ENCODE data around the gene TFB2M. TPM values are rescaled to one million over a fixed set of nuclear protein-coding genes. Genes with fewer than 3 reads are reported as not detected.

The TFB2M gene
- total RNA-seq, 1 experiment from 2014 or later, result 23.5 TPM

DNA sequence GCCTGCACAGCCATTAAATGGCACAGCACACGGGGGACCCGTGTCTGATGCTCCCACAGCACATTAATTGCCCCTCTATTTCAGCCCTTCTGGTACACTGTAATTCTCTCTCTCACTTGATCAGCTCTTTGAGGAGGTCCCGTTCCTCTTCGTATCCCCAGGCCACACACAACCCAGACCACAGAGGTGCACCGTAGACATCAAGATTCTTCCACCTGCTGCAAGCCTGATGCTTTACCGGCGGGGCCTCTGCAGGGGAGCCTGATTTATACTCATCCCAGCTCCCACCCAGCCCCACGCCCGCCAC, 59.7 kb downstream of the TFB2M start:
- H3K9me3 ChIP-seq (replicated peaks), result no peaks in the 10 kb centered on the region
- H3K27me3 ChIP-seq, result no peaks in the 10 kb centered on the region
- no peak overlapping the region for H3K27ac ChIP-seq
- no peaks in the 10 kb centered on the region for H3K4me1 ChIP-seq
- DNase-seq, result no peak
- peak overlapping the region; percentile 81 for H3K4me3 ChIP-seq
- H3K36me3 ChIP-seq, result no peaks in the 10 kb centered on the region

DNA sequence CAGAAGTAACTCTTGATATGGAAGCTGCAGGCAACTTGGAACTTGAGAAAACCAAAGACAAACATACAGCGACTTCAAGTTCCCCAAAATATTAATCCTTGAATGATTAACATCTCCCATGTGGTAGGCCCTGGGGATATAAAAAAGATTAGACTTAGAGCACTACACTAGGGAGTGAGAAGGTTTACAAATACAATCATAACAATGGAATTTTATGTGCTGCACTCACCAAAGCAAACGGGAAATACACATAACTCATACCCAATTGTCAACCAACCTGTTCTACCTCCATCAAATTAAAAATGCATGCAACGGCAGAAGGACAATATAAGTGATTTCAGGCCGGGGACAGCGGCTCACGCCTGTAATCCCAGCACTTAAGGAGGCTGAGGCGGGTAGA, 62.7 kb downstream of the TFB2M start:
- Histone ChIP-seq H3K4me3 (no peak overlapping the region), H3K36me3 (no peaks in the 10 kb centered on the region), H3K27me3 (no peaks in the 10 kb centered on the region), H3K9me3 (replicated peaks) (no peaks in the 10 kb centered on the region), H3K4me1 (no peaks in the 10 kb centered on the region), H3K27ac (no peak overlapping the region)
- no peak for DNase-seq

DNA sequence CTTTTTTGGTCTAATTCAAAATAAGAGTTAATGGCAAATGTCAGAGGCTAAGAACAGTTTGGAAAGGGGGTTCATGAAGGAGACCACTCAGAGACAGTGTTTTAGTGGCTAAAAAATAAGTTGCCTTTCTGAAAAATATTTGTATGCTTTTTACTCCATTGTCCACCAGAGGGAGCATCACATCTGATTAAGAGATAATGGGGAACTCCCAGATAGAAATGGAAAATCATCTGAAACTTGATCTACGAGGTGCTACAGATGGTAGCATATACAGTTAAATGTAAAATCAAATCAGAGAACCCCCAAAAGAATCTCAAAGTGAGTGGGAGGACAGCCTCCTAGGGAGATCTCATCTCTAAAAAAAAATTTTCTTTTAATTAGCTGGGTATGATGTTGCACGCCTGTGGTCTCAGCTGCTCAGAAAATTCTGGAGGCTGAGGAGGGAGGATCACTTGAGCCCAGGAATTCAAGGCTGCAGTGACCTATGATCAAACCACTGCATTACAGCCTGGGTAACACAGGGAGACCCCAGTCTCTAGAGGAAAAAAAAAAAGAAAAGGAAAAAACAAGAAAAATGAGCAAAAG, 68.6 kb downstream of the TFB2M start:
- Histone ChIP-seq H3K4me1 (no peaks in the 10 kb centered on the region), H3K27ac (no peak overlapping the region), H3K9me3 (replicated peaks) (no peaks in the 10 kb centered on the region), H3K36me3 (no peaks in the 10 kb centered on the region), H3K27me3 (no peaks in the 10 kb centered on the region), H3K4me3 (no peak overlapping the region)
- DNase-seq, result peak in 1 of 2 experiments; percentile 80

DNA sequence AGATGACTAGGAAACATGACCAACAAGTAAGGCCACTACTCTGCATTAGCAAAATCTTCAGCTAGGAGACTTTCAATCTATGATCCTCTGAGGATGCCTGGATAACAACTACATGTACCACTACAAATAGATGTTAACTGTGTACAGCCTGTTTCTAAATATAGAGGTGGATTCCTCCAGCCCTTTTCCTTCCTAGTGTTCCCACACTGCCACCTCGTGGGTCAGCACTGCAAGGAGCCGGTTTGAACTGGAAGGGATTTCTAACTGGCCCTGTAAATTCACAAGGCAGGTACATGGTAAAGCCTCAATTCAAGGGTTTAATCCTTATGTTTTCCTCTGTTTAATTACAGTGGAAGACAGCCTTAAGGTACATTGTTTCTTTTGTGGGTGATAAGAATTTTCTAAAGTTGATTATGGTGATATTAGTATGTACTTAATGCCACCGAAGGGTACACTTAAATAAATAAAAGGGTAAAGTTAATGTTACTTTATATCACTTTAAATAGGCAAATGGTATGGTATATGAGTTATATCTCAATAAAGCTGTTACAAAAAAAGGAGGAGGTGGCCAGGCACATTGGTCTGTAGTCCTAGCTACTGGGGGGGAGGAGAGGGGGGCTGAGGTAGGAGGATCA, 73.3 kb downstream of the TFB2M start:
- no peaks in the 10 kb centered on the region for H3K27me3 ChIP-seq
- no peaks in the 10 kb centered on the region for H3K4me1 ChIP-seq
- DNase-seq, result peak; percentile 60 to 76
- H3K4me3 ChIP-seq, result no peak overlapping the region
- no peaks in the 10 kb centered on the region for H3K36me3 ChIP-seq
- no peak overlapping the region for H3K27ac ChIP-seq
- H3K9me3 ChIP-seq (replicated peaks), result no peaks in the 10 kb centered on the region

DNA sequence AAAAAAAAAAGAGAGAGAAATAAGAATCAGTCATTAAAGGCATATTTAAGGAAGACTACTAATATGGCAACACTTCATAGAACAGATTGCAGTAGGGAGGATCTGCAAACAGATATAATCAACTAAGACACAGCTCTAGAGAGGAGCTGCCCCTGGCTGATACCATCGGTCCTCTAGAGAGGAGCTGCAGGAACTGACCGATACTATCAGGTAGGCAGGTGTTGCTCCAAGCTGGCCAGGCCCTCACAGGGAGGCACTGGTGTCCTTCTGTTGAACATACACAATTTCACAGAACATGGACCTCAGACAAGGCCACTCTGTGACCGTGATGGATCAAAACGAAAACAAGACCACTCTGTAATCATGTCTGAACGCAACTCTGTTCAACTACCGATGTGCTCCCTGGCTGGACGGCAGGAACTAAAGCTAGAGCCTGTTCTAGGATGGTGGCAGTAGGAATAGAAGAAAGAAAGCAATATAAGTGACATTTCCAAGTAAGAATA, 74.5 kb downstream of the TFB2M start:
- no peak for DNase-seq
- Histone ChIP-seq H3K27me3 (no peaks in the 10 kb centered on the region), H3K27ac (no peak overlapping the region)

More for the DNA sequence above, 74.5 kb downstream of the TFB2M start:
- Histone ChIP-seq H3K4me1 (no peaks in the 10 kb centered on the region), H3K36me3 (no peaks in the 10 kb centered on the region), H3K4me3 (no peak overlapping the region), H3K9me3 (replicated peaks) (no peaks in the 10 kb centered on the region)

Other genes starting within 250 kb of the TFB2M start
- 18.1 and 18.4 TPM in 2 replicates for gene SMYD3, start 59.0 kb downstream of the TFB2M start, total RNA-seq (2014; rRNA removed; shearing (Covaris generic))
- gene CNST, start 195 bp upstream of the TFB2M start, total RNA-seq (2014; rRNA removed; shearing (Covaris generic)), result 15.2 and 17.7 TPM in 2 replicates
- gene SCCPDH, start 158.1 kb upstream of the TFB2M start, total RNA-seq (2014; rRNA removed; shearing (Covaris generic)), result 25.7 and 26.4 TPM in 2 replicates

Data from SJCRH30 (cell line).